Liver (tissue), 9 donors: ENCODE results near the gene TPBG. TPM values are rescaled to one million over a fixed set of nuclear protein-coding genes. Genes with fewer than 3 reads are reported as not detected.

Experiments used
- DNase-seq: peaks from one replicate; pipeline ENCODE4 v3.0.0-alpha.2; 2017; ENCODE audit warnings: low spot score
- H3K27ac ChIP-seq, 2 donors: one replicate each; pipeline ENCODE4 v1.7.0; 2013; ENCODE audit warnings: inconsistent platforms in 2 of 2, low read length in 2 of 2, control low read depth in 1 of 2, low read depth in 1 of 2, mild to moderate bottlenecking in 1 of 2
- H3K27me3 ChIP-seq, 4 donors: one replicate each; pipeline versions ENCODE4 v1.6.1 to v1.7.0; 2013; ENCODE audit warnings: low read length in 3 of 4, inconsistent platforms in 1 of 4, mild to moderate bottlenecking in 1 of 4, moderate library complexity in 1 of 4; ENCODE audit not compliant: control insufficient read depth in 4 of 4, insufficient read depth in 4 of 4
- H3K36me3 ChIP-seq, 4 donors: one replicate each; pipeline versions ENCODE4 v1.6.1 to v1.7.0; 2013; ENCODE audit warnings: low read length in 3 of 4, mild to moderate bottlenecking in 3 of 4, low read depth in 1 of 4, moderate library complexity in 1 of 4; ENCODE audit not compliant: control insufficient read depth in 4 of 4, insufficient read depth in 3 of 4
- H3K4me1 ChIP-seq, 4 donors: one replicate each; pipeline versions ENCODE4 v1.6.1 to v1.7.0; 2013; ENCODE audit warnings: low read length in 3 of 4, mild to moderate bottlenecking in 3 of 4, moderate library complexity in 1 of 4; ENCODE audit not compliant: control insufficient read depth in 4 of 4, insufficient read depth in 4 of 4
- H3K4me3 ChIP-seq, 3 donors: one replicate each; pipeline versions ENCODE4 v1.6.1 to v1.7.0; 2013; ENCODE audit warnings: low read length in 3 of 3, control low read depth in 1 of 3, low read depth in 1 of 3, mild to moderate bottlenecking in 1 of 3
- H3K9ac ChIP-seq, 2 donors: one replicate each; pipeline ENCODE4 v1.7.0; 2013; ENCODE audit warnings: low read length in 2 of 2, mild to moderate bottlenecking in 2 of 2, moderate library complexity in 2 of 2, control low read depth in 1 of 2, low read depth in 1 of 2
- H3K9me3 ChIP-seq, 4 donors: one replicate each; pipeline versions ENCODE4 v1.6.1 to v1.7.0; 2013; ENCODE audit warnings: low read length in 3 of 4; ENCODE audit not compliant: control insufficient read depth in 4 of 4
- EGR1 ChIP-seq, 2 donors: IDR thresholded peaks; 2 replicates each; pipeline ENCODE4 v1.6.1; 2016 to 2018; ENCODE audit warnings: antibody characterized with exemption in 2 of 2, low read depth in 2 of 2
- FOXA1 ChIP-seq: IDR thresholded peaks from 2 replicates; pipeline ENCODE4 v1.6.1; 2016; ENCODE audit warnings: antibody characterized with exemption
- FOXA2 ChIP-seq: IDR thresholded peaks from 2 replicates; pipeline ENCODE4 v1.6.1; 2016; ENCODE audit warnings: antibody characterized with exemption
- GABPA ChIP-seq, 2 donors: IDR thresholded peaks in 1 of 2; conservative IDR thresholded peaks in 1 of 2; 2 replicates each; pipeline ENCODE4 v1.6.1; 2016; ENCODE audit warnings: antibody characterized with exemption in 2 of 2, mild to moderate bottlenecking in 1 of 2, moderate library complexity in 1 of 2
- HNF4A ChIP-seq, 2 donors: conservative IDR thresholded peaks; 2 replicates each; pipeline ENCODE4 v1.6.1; 2016; ENCODE audit warnings: antibody characterized with exemption in 2 of 2, mild to moderate bottlenecking in 2 of 2
- HNF4G ChIP-seq: IDR thresholded peaks from 2 replicates; pipeline ENCODE4 v1.6.1; 2016; ENCODE audit warnings: antibody characterized with exemption
- JUND ChIP-seq, 2 donors: IDR thresholded peaks; 2 replicates each; pipeline ENCODE4 v1.6.1; 2016; ENCODE audit warnings: antibody characterized with exemption in 2 of 2
- NR2F2 ChIP-seq: IDR thresholded peaks from 2 replicates; pipeline ENCODE4 v1.6.1; 2016; ENCODE audit warnings: antibody characterized with exemption
- RAD21 ChIP-seq, 2 donors: IDR thresholded peaks; 2 replicates each; pipeline ENCODE4 v1.6.1; 2016; ENCODE audit warnings: antibody characterized with exemption in 2 of 2, mild to moderate bottlenecking in 2 of 2
- SP1 ChIP-seq: IDR thresholded peaks from 2 replicates; pipeline ENCODE4 v1.6.1; 2018; ENCODE audit warnings: antibody characterized with exemption, mild to moderate bottlenecking
- TAF1 ChIP-seq: conservative IDR thresholded peaks from 2 replicates; pipeline ENCODE4 v1.6.1; 2016; ENCODE audit warnings: antibody characterized with exemption, mild to moderate bottlenecking
- YY1 ChIP-seq: IDR thresholded peaks from 2 replicates; pipeline ENCODE4 v1.6.1; 2016; ENCODE audit warnings: antibody characterized with exemption, mild to moderate bottlenecking
- WGBS: extraction: QIAGEN DNeasy Blood & Tissue Kit; methylation state at CpG from one replicate; pipeline ENCODE4 v1.1.7; 2013; 5-methylcytosine and 5-hydroxymethylcytosine counted together
- polyA plus RNA-seq, 2 donors: library from polyadenylated mRNA; stranded (reverse) in 1 of 2; unstranded in 1 of 2; fragments of 200-250 nt in 1 of 2; fragments of >200 nt in 1 of 2; fragmentation: Nextera tagmentation in 1 of 2; extraction: Ambion mirVana in 1 of 2; gene quantifications; one replicate each; pipeline versions ENCODE4 v1.2.1 to v1.2.3, GENCODE V29; 2013 to 2015
- total RNA-seq, 2 donors: library from RNA; depleted of rRNA; stranded (reverse); fragments of >200 nt; gene quantifications; one replicate each; pipeline ENCODE4 v1.2.3, GENCODE V29; 2014
- TF ChIP-seq, protein P1 (sequence below): fragments of 150-350 bp; IDR thresholded peaks from 2 replicates; pipeline ENCODE4 v1.5.1; 2017; ENCODE audit warnings: improper control_type of control experiment, low read depth, low read length; ENCODE audit not compliant: missing input control
- TF ChIP-seq, protein P2 (sequence below): IDR thresholded peaks from 2 replicates; pipeline ENCODE4 v1.6.1; 2016; ENCODE audit warnings: antibody characterized with exemption
- TF ChIP-seq, protein P3 (sequence below): IDR thresholded peaks from 2 replicates; pipeline ENCODE4 v1.6.1; 2016; ENCODE audit warnings: antibody characterized with exemption
- TF ChIP-seq, protein P4 (sequence below): IDR thresholded peaks from 2 replicates; pipeline ENCODE4 v1.6.1; 2016; ENCODE audit warnings: antibody characterized with exemption
- donor health status: healthy.
- donor health status: healthy.
- donor health status: healthy.
- donor health status: healthy.
- donor health status: healthy.

TPBG gene
- total and polyA plus RNA-seq, 4 donors: 0.37 to 1.3 (median 0.62) TPM

DNA sequence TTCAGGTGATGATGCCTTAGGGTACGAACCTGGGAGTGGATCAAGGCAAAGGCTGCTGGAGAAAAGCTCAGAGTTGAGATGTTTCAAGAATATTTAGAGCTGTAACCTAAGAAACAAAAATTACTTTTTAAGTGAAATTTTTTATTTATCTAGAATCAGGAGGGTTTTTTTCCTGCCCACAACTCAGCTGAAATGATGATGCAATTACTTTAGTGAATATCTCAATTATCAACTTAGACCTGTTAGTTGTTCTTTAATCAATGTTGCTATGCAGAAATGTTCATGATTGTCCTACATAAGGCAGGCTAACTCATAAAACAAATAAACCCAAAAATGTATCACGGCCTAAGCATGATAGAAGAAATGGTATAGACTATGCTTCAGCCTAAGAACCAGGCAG is 50.3 kb downstream of the TPBG start (continued):
- TF ChIP-seq, protein P1, sequence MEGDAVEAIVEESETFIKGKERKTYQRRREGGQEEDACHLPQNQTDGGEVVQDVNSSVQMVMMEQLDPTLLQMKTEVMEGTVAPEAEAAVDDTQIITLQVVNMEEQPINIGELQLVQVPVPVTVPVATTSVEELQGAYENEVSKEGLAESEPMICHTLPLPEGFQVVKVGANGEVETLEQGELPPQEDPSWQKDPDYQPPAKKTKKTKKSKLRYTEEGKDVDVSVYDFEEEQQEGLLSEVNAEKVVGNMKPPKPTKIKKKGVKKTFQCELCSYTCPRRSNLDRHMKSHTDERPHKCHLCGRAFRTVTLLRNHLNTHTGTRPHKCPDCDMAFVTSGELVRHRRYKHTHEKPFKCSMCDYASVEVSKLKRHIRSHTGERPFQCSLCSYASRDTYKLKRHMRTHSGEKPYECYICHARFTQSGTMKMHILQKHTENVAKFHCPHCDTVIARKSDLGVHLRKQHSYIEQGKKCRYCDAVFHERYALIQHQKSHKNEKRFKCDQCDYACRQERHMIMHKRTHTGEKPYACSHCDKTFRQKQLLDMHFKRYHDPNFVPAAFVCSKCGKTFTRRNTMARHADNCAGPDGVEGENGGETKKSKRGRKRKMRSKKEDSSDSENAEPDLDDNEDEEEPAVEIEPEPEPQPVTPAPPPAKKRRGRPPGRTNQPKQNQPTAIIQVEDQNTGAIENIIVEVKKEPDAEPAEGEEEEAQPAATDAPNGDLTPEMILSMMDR: no peak
- no peak for TF ChIP-seq FOXA2
- TF ChIP-seq EGR1 (IDR thresholded peaks at IDR 0.05; ENCODE audit: low read depth in 2 of 2): no peak
- TF ChIP-seq NR2F2: no peak
- no peak for TF ChIP-seq RAD21 (IDR thresholded peaks at IDR 0.05)

DNA sequence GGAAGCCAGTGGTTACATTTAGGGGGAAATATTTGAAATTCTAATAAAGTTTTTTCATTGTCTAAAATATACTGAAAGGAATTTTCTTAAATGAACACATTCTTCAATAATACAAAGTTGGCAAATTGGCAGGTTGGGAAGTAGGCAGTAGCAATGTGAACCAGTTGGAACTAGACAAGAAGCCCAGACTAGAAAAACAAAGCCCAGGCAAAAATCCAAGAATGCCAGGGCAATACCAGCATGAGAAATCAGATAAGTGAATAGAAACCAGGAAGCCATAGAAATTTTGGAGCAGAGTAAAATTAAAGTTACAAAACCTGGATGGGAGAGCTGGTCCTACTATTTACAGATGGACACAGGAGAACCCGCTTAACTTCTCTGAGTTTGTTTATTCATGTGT is 52.2 kb downstream of the TPBG start:
- TF ChIP-seq HNF4A (conservative IDR thresholded peaks at IDR 0.05) (no peak), NR2F2 (no peak), GABPA (IDR thresholded peaks at IDR 0.05 in 1 of 2, conservative IDR thresholded peaks at IDR 0.05 in 1 of 2) (no peak), TAF1 (no peak), YY1 (no peak), HNF4G (no peak)
- TF ChIP-seq, protein P2, sequence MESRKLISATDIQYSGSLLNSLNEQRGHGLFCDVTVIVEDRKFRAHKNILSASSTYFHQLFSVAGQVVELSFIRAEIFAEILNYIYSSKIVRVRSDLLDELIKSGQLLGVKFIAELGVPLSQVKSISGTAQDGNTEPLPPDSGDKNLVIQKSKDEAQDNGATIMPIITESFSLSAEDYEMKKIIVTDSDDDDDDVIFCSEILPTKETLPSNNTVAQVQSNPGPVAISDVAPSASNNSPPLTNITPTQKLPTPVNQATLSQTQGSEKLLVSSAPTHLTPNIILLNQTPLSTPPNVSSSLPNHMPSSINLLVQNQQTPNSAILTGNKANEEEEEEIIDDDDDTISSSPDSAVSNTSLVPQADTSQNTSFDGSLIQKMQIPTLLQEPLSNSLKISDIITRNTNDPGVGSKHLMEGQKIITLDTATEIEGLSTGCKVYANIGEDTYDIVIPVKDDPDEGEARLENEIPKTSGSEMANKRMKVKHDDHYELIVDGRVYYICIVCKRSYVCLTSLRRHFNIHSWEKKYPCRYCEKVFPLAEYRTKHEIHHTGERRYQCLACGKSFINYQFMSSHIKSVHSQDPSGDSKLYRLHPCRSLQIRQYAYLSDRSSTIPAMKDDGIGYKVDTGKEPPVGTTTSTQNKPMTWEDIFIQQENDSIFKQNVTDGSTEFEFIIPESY: no peak
- TF ChIP-seq, protein P3, sequence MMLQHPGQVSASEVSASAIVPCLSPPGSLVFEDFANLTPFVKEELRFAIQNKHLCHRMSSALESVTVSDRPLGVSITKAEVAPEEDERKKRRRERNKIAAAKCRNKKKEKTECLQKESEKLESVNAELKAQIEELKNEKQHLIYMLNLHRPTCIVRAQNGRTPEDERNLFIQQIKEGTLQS: no peak
- TF ChIP-seq, protein P4, sequence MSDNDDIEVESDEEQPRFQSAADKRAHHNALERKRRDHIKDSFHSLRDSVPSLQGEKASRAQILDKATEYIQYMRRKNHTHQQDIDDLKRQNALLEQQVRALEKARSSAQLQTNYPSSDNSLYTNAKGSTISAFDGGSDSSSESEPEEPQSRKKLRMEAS: no peak
- TF ChIP-seq, protein P1: no peak
- Histone ChIP-seq H3K4me1 (no peaks in the 10 kb centered on the region), H3K27ac (no peak overlapping the region), H3K9ac (no peak overlapping the region), H3K36me3 (no peaks in the 10 kb centered on the region), H3K27me3 (peaks cover 0 to 3% (median 0%) of the 10 kb centered on the region in 4 donors), H3K9me3 (no peaks in the 10 kb centered on the region), H3K4me3 (no peak overlapping the region)
- DNase-seq: no peak
- 91% methylated on average over 1 of the region's 1 CpG for WGBS

GRCh38 chr6:82416346-82416745 is 52.7 kb downstream of the TPBG start:
- Histone ChIP-seq H3K27ac (no peak overlapping the region), H3K9me3 (no peaks in the 10 kb centered on the region), H3K4me1 (no peaks in the 10 kb centered on the region), H3K36me3 (no peaks in the 10 kb centered on the region), H3K27me3 (peaks cover 0 to 3% (median 0%) of the 10 kb centered on the region in 4 donors), H3K4me3 (no peak overlapping the region), H3K9ac (no peak overlapping the region)
- 55% methylated on average over 2 of the region's 2 CpGs for WGBS
- TF ChIP-seq, protein P4: no peak
- TF ChIP-seq, protein P1: no peak
- TF ChIP-seq, protein P2: no peak
- TF ChIP-seq YY1 (no peak), RAD21 (IDR thresholded peaks at IDR 0.05) (no peak), EGR1 (IDR thresholded peaks at IDR 0.05; ENCODE audit: low read depth in 2 of 2) (no peak), GABPA (IDR thresholded peaks at IDR 0.05 in 1 of 2, conservative IDR thresholded peaks at IDR 0.05 in 1 of 2) (no peak), JUND (IDR thresholded peaks at IDR 0.05) (no peak), SP1 (no peak), FOXA2 (no peak), NR2F2 (no peak), FOXA1 (no peak)
- TF ChIP-seq, protein P3: no peak
- DNase-seq: no peak
